Gastrocnemius medialis (tissue), 4 donors: Measurements from ENCODE around the gene ARHGAP10.

ENCODE experiments used
- CTCF ChIP-seq, 5 experiments: fragments of 450-650 bp in 3 of 5; fragments of 200-600 bp in 2 of 5; sonication (generic) in 2 of 5; IDR thresholded peaks in 4 of 5; conservative IDR thresholded peaks in 1 of 5; 1 replicate in 4 of 5; 2 replicates in 1 of 5; pipeline ENCODE4 v1.5.1; 2016 to 2019; ENCODE audit warnings: antibody characterized with exemption in 5 of 5, mild to moderate bottlenecking in 3 of 5, moderate library complexity in 3 of 5
- POLR2A ChIP-seq, 2 donors: fragments of 450-650 bp; IDR thresholded peaks; one replicate each; pipeline ENCODE4 v1.6.1; 2017; ENCODE audit warnings: antibody characterized with exemption in 2 of 2, mild to moderate bottlenecking in 2 of 2, moderate library complexity in 2 of 2

- TF ChIP-seq CTCF (IDR thresholded peaks at IDR 0.05 in 4 of 5, conservative IDR thresholded peaks at IDR 0.05 in 1 of 5): no peak
- TF ChIP-seq POLR2A (IDR thresholded peaks at IDR 0.05): no peak
Observed at GRCh38 chr4:148089624-148090023, 357.7 kb downstream of the ARHGAP10 start.
